Measurements from ENCODE around the gene PRSS23.
A peak's percentile ranks its signal among the peaks of the same experiment; 100 is the strongest.

PRSS23 gene

GRCh38 chr11:86802601-86803051, 2.3 kb downstream of the PRSS23 start:
- peak; percentile 63 for TF ChIP-seq CTCF (IDR thresholded peaks at IDR 0.05; ENCODE audit: low read depth, low read length, missing control alignments)
- Histone ChIP-seq H3K4me3 (ENCODE audit: low read depth, low read length) (peak overlapping the region; percentile 84), H3K36me3 (replicated peaks) (peaks cover 19% of the 10 kb centered on the region), H3K27me3 (replicated peaks) (no peaks in the 10 kb centered on the region), H3K27ac (peak overlapping the region; percentile 90)
- no peak for DNase-seq
- in situ Hi-C loops (cut with HindIII; ENCODE audit: low pct_ligation_motif_present, low sequenced_read_pairs) = no loop called here

DNA sequence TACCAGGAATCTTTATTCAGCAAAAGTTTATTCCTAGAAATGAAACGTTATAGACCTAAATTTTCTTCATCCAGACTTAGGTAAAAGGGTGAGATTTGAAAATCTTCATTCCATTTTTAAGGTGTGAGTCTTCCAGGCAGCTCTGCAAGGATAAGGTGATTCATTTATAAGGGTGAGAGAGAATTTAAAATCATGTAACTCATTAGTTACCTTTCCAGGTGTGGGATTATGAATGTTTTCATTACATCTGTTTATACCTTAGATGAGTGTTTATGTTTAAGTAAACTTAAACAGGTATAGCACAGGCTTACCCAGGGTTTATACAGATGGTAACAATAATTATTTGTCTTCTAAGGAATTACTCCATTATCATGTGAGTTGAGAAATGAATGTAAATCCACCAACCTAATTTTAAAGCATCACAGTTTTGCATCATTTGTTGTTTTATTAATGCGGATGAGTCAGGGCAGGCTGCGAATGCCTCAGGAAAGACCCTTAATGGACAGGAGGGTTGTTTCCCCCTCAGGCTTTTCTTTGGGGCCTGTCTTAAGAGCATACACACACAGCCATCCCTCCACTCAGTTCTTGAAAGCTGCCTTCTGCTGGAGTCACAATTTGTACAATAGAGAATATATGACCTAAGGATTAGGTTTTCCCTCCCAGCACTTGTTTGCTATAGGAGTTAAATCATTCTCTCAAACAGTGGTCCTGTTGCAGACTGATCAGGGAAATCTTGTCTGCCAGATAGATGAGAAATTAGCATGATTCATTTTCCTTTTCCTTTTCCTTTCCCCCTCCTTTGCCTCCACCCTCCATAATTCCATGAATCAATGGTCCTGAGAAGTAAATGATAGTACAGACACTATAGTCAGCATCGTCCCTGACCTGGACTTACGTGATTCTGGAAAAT, 3.0 kb downstream of the PRSS23 start:
- peak overlapping the region; percentile 90 for H3K27ac ChIP-seq
- peaks cover 27% of the 10 kb centered on the region for H3K36me3 ChIP-seq (replicated peaks)
- DNase-seq = no peak
- no peaks in the 10 kb centered on the region for H3K27me3 ChIP-seq (replicated peaks)
- peak overlapping the region; percentile 84 for H3K4me3 ChIP-seq (ENCODE audit: low read depth, low read length)
- no peak for TF ChIP-seq CTCF (IDR thresholded peaks at IDR 0.05; ENCODE audit: low read depth, low read length, missing control alignments)
- in situ Hi-C loops (cut with HindIII; ENCODE audit: low pct_ligation_motif_present, low sequenced_read_pairs) = no loop called here

DNA sequence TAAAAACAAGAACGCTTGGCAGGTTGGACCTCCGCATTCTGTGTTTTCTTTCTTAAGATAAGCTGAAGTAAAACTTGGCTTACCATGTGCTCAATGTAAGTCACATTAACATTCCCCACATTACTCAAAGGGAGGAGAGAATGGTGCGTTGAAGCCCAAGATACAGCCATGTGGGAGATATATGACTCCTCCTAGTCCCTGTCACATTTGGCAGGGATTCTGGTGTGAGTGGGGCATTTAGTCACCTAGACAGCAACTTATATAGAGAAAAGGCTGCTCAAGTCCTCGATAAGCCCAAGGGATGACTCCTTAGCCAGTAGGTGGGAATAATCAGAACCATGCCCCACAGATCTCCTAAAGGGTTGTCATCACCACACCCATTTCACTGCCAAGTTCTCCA, 4.6 kb downstream of the PRSS23 start:
- Histone ChIP-seq H3K27ac (peak overlapping the region; percentile 11), H3K36me3 (replicated peaks) (peaks cover 39% of the 10 kb centered on the region), H3K27me3 (replicated peaks) (no peaks in the 10 kb centered on the region)

GRCh38 chr11:86805873-86806310, 5.5 kb downstream of the PRSS23 start:
- Histone ChIP-seq H3K36me3 (replicated peaks) (peaks cover 44% of the 10 kb centered on the region), H3K27ac (no peak overlapping the region), H3K27me3 (replicated peaks) (no peaks in the 10 kb centered on the region), H3K4me3 (ENCODE audit: low read depth, low read length) (no peak overlapping the region)
- no peak for DNase-seq
- no peak for TF ChIP-seq CTCF (IDR thresholded peaks at IDR 0.05; ENCODE audit: low read depth, low read length, missing control alignments)
- in situ Hi-C loops (cut with HindIII; ENCODE audit: low pct_ligation_motif_present, low sequenced_read_pairs) = no loop called here

More for the DNA sequence above, 4.6 kb downstream of the PRSS23 start:
- no peak for TF ChIP-seq CTCF (IDR thresholded peaks at IDR 0.05; ENCODE audit: low read depth, low read length, missing control alignments)
- no peak overlapping the region for H3K4me3 ChIP-seq (ENCODE audit: low read depth, low read length)
- no peak for DNase-seq
- in situ Hi-C loops (cut with HindIII; ENCODE audit: low pct_ligation_motif_present, low sequenced_read_pairs) = no loop called here

DNA sequence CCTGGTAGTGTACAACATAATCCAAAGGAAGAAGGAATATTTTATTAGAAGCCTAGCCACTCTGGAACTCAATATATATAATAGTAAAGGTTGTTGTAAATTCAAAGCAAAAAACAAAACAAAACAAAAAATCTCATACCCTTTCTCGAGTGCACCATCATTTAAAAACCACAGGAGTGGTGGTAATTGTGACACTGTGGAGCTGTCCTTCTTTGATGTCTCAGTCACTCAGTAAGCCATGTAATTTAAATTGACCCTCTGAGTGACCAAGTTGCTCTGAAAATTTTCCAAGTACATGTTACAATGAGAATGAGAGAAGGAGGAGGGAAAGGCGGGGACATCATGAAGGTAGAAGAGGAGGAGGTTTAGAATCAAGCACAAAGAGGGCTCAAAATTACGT, 6.6 kb downstream of the PRSS23 start:
- Histone ChIP-seq H3K36me3 (replicated peaks) (peaks cover 44% of the 10 kb centered on the region), H3K4me3 (ENCODE audit: low read depth, low read length) (no peak overlapping the region), H3K27ac (no peak overlapping the region), H3K27me3 (replicated peaks) (no peaks in the 10 kb centered on the region)
- no peak for DNase-seq
- no peak for TF ChIP-seq CTCF (IDR thresholded peaks at IDR 0.05; ENCODE audit: low read depth, low read length, missing control alignments)
- in situ Hi-C loops (cut with HindIII; ENCODE audit: low pct_ligation_motif_present, low sequenced_read_pairs) = no loop called here

All from brain microvascular endothelial cell (primary cell).